DMS114 treated with DMSO at 0.1 percent for 48 hours (cell line): Measurements from ENCODE around the gene CERS5.

Experiments
- DNase-seq: peaks from one replicate; lab custom pipeline; 2025; ENCODE audit not compliant: unreplicated experiment; lab: John Stamatoyannopoulos, UW

CERS5 gene

GRCh38 chr12:50079771-50080170 is 87.4 kb downstream of the CERS5 start:
- no peak for DNase-seq
